Sigmoid colon (tissue), 7 donors: ENCODE results near the gene CHRM4. TPM values are rescaled to one million over a fixed set of nuclear protein-coding genes. Genes with fewer than 3 reads are reported as not detected.

Source experiments
- DNase-seq: peaks from one replicate; pipeline ENCODE4 v3.0.0-alpha.2; 2019
- H3K27ac ChIP-seq, 4 donors: fragments of 200-600 bp; sonication (generic); one replicate each; pipeline ENCODE4 v1.5.1; 2016 to 2019; ENCODE audit warnings: mild to moderate bottlenecking in 1 of 4
- H3K27me3 ChIP-seq, 3 donors: fragments of 200-600 bp; sonication (generic); one replicate each; pipeline ENCODE4 v1.5.1; 2019; ENCODE audit warnings: mild to moderate bottlenecking in 1 of 3
- H3K36me3 ChIP-seq, 4 donors: fragments of 200-600 bp; sonication (generic); one replicate each; pipeline ENCODE4 v1.5.1; 2016 to 2019
- H3K4me1 ChIP-seq, 4 donors: fragments of 200-600 bp; sonication (generic); one replicate each; pipeline ENCODE4 v1.5.1; 2017 to 2019
- H3K4me3 ChIP-seq, 4 donors: fragments of 200-600 bp; sonication (generic); one replicate each; pipeline ENCODE4 v1.5.1; 2017 to 2019; ENCODE audit warnings: mild to moderate bottlenecking in 2 of 4, moderate library complexity in 1 of 4
- H3K9me3 ChIP-seq, 4 donors: fragments of 200-600 bp in 3 of 4; sonication (generic) in 3 of 4; one replicate each; pipeline versions ENCODE4 v1.5.1 to v1.6.1; 2013 to 2019
- CTCF ChIP-seq, 4 experiments: fragments of 450-650 bp in 3 of 4; fragments of 200-600 bp in 1 of 4; IDR thresholded peaks; one replicate each; pipeline ENCODE4 v1.5.1; 2016 to 2019; ENCODE audit warnings: antibody characterized with exemption in 4 of 4, mild to moderate bottlenecking in 3 of 4, moderate library complexity in 2 of 4
- EP300 ChIP-seq, 4 donors: sonication (generic); formaldehyde crosslinking; IDR thresholded peaks; one replicate each; pipeline ENCODE4 v1.6.1; 2017; ENCODE audit warnings: antibody characterized with exemption in 4 of 4
- POLR2A ChIP-seq, 2 donors: fragments of 450-650 bp; IDR thresholded peaks; one replicate each; pipeline ENCODE4 v1.6.1; 2016; ENCODE audit warnings: antibody characterized with exemption in 2 of 2, mild to moderate bottlenecking in 2 of 2, moderate library complexity in 2 of 2
- POLR2AphosphoS5 ChIP-seq, 4 donors: sonication (generic); formaldehyde crosslinking; IDR thresholded peaks; one replicate each; pipeline ENCODE4 v1.6.1; 2017; ENCODE audit warnings: antibody characterized with exemption in 4 of 4
- WGBS, 2 donors: extraction: QIAGEN DNeasy Blood & Tissue Kit; methylation state at CpG; one replicate each; pipeline ENCODE4 v1.1.7; 2013; 5-methylcytosine and 5-hydroxymethylcytosine counted together
- intact Hi-C: fragments of 100-400 bp; cut with DNase I; formaldehyde crosslinking; loops from one replicate; pipeline ENCODE4 v1.15.1; 2023
- polyA plus RNA-seq, 3 donors: library from polyadenylated mRNA; stranded (reverse); fragments of 200-250 nt; gene quantifications; one replicate each; pipeline ENCODE4 v1.2.3, GENCODE V29; 2013
- small RNA-seq, 3 donors: library from RNA; depleted of rRNA; stranded (forward); fragments of <200 nt; gene quantifications; one replicate each; pipeline ENCODE3, GENCODE V24; 2016
- total RNA-seq, 4 donors: library from RNA; depleted of rRNA; stranded (reverse); fragments of >200 nt; gene quantifications; one replicate each; pipeline ENCODE4 v1.1.0, GENCODE V29; 2016
- donor health status: healthy with polysubstance abuse.
- donor health status: Bipolar disorder and iron deficiency.
- donor health status: healthy.

CHRM4 gene
- total and polyA plus RNA-seq, 7 donors: 0.55 to 5.4 (median 2.9) TPM; not detected in 1

- WGBS, 2 donors: 87 to 91% methylated on average over 3 of the region's 3 CpGs
- H3K27me3 ChIP-seq: peaks cover 15 to 52% (median 47%) of the 10 kb centered on the region in 3 donors
- intact Hi-C loops: no loop called here
Measured at GRCh38 chr11:46334211-46334610, 57.4 kb downstream of the CHRM4 start.

More at GRCh38 chr11:46334211-46334610, 57.4 kb downstream of the CHRM4 start:
- H3K27ac ChIP-seq: no peak overlapping the region
- no peak overlapping the region for H3K4me3 ChIP-seq
- TF ChIP-seq CTCF (IDR thresholded peaks at IDR 0.05) (no peak), EP300 (IDR thresholded peaks at IDR 0.05) (no peak), POLR2AphosphoS5 (IDR thresholded peaks at IDR 0.05) (no peak), POLR2A (IDR thresholded peaks at IDR 0.05) (no peak)
- DNase-seq: no peak
- no peaks in the 10 kb centered on the region for H3K36me3 ChIP-seq
- peaks cover 0 to 32% (median 26%) of the 10 kb centered on the region in 4 donors for H3K4me1 ChIP-seq
- no peaks in the 10 kb centered on the region for H3K9me3 ChIP-seq

Small RNA genes lying within 50 kb of the gene (small RNA-seq; reads per million reads assigned to genes)
- gene MIR4688: 0 reads per million in 3 donors

Other genes starting within 250 kb of the CHRM4 start
- gene CREB3L1, start 114.1 kb downstream of the CHRM4 start, total RNA-seq: 1 to 10 TPM in 3 of 4 donors, under 1 TPM in 1; 0.66 to 7.2 (median 2.6) TPM
- 10 to 100 TPM; 43.2 to 63.1 (median 44.7) TPM for gene CREB3L1, start 114.1 kb downstream of the CHRM4 start, polyA plus RNA-seq
- 10 to 100 TPM; 22.5 to 76.7 (median 34.2) TPM for gene DGKZ, start 44.3 kb downstream of the CHRM4 start, total RNA-seq
- gene DGKZ, start 44.3 kb downstream of the CHRM4 start, polyA plus RNA-seq: 10 to 100 TPM; 16.6 to 71.9 (median 19.2) TPM
- 10 to 100 TPM; 10.7 to 49.9 (median 33.0) TPM for gene MDK, start 10.1 kb downstream of the CHRM4 start, total RNA-seq
- 100 to 1,000 TPM; 101 to 403 (median 169) TPM for gene MDK, start 10.1 kb downstream of the CHRM4 start, polyA plus RNA-seq
- gene AMBRA1, start 202.2 kb upstream of the CHRM4 start, total RNA-seq: 10 to 100 TPM; 23.9 to 33.0 (median 27.8) TPM
- gene AMBRA1, start 202.2 kb upstream of the CHRM4 start, polyA plus RNA-seq: 10 to 100 TPM in 1 of 3 donors, 1 to 10 TPM in 2; 8.4 to 19.8 (median 9.0) TPM
- gene HARBI1, start 225.5 kb upstream of the CHRM4 start, total RNA-seq: 1 to 10 TPM; 1.6 to 8.9 (median 3.8) TPM
- 1 to 10 TPM; 4.1 to 7.9 (median 4.8) TPM for gene HARBI1, start 225.5 kb upstream of the CHRM4 start, polyA plus RNA-seq
- gene ATG13, start 225.8 kb upstream of the CHRM4 start, total RNA-seq: 10 to 100 TPM; 47.7 to 96.4 (median 52.7) TPM
- gene ATG13, start 225.8 kb upstream of the CHRM4 start, polyA plus RNA-seq: 10 to 100 TPM; 27.6 to 48.5 (median 34.2) TPM